Memory B cell (primary cell): ENCODE data around the gene MYBPH.

Experiments
- ATAC-seq: fragments of 150-1000 bp; cut with Tn5 transposase; 2 replicates; pipeline ENCODE4 v1.10.0; 2021; ENCODE audit warnings: low read depth, mild to moderate bottlenecking, moderate library complexity
- DNase-seq, 2 donors: peaks; one replicate each; pipeline ENCODE4 v3.0.0; 2022; ENCODE audit warnings: low spot score in 2 of 2
- H3K27ac Mint-ChIP-seq: one replicate; pipeline ENCODE4 v1.8.0; 2022; ENCODE audit warnings: mild to moderate bottlenecking, moderate library complexity, mixed read lengths
- H3K27me3 Mint-ChIP-seq: one replicate; pipeline ENCODE4 v1.8.0; 2022; ENCODE audit warnings: mixed read lengths
- H3K36me3 Mint-ChIP-seq: one replicate; pipeline ENCODE4 v1.8.0; 2022; ENCODE audit warnings: mild to moderate bottlenecking, mixed read lengths
- H3K4me1 Mint-ChIP-seq: one replicate; pipeline ENCODE4 v1.8.0; 2022; ENCODE audit warnings: mixed read lengths
- H3K4me3 Mint-ChIP-seq: one replicate; pipeline ENCODE4 v1.8.0; 2022; ENCODE audit warnings: mild to moderate bottlenecking, moderate library complexity, mixed read lengths
- H3K9me3 Mint-ChIP-seq: one replicate; pipeline ENCODE4 v1.8.0; 2022; ENCODE audit warnings: mixed read lengths

The MYBPH gene

GRCh38 chr1:203146537-203146936 lies 29.1 kb downstream of the MYBPH start:
- no peaks in the 10 kb centered on the region for H3K4me1 Mint-ChIP-seq
- H3K9me3 Mint-ChIP-seq = peaks cover 2% of the 10 kb centered on the region
- H3K4me3 Mint-ChIP-seq = no peak overlapping the region
- no peak for ATAC-seq
- H3K27me3 Mint-ChIP-seq = peaks cover 18% of the 10 kb centered on the region
- H3K36me3 Mint-ChIP-seq = no peaks in the 10 kb centered on the region
- no peak for DNase-seq
- no peak overlapping the region for H3K27ac Mint-ChIP-seq

GRCh38 chr1:203146042-203146369 lies 29.6 kb downstream of the MYBPH start:
- Mint-ChIP-seq H3K4me1 (no peaks in the 10 kb centered on the region), H3K4me3 (no peak overlapping the region), H3K27me3 (peaks cover 18% of the 10 kb centered on the region), H3K27ac (no peak overlapping the region), H3K36me3 (no peaks in the 10 kb centered on the region), H3K9me3 (peaks cover 2% of the 10 kb centered on the region)
- DNase-seq = no peak
- ATAC-seq = no peak

GRCh38 chr1:203145321-203146041 lies 30.1 kb downstream of the MYBPH start:
- no peak for DNase-seq
- H3K36me3 Mint-ChIP-seq = no peaks in the 10 kb centered on the region
- no peak for ATAC-seq
- no peak overlapping the region for H3K27ac Mint-ChIP-seq
- H3K27me3 Mint-ChIP-seq = peaks cover 20% of the 10 kb centered on the region
- H3K9me3 Mint-ChIP-seq = peaks cover 2% of the 10 kb centered on the region
- H3K4me1 Mint-ChIP-seq = no peaks in the 10 kb centered on the region
- H3K4me3 Mint-ChIP-seq = no peak overlapping the region

- Mint-ChIP-seq H3K27ac (no peak overlapping the region), H3K27me3 (peaks cover 20% of the 10 kb centered on the region), H3K36me3 (no peaks in the 10 kb centered on the region), H3K4me3 (no peak overlapping the region), H3K9me3 (peaks cover 2% of the 10 kb centered on the region), H3K4me1 (no peaks in the 10 kb centered on the region)
- ATAC-seq = no peak
- DNase-seq = no peak
These were observed 31.0 kb downstream of the MYBPH start for GRCh38 chr1:203144661-203145060.

GRCh38 chr1:203143641-203144040 lies 32.0 kb downstream of the MYBPH start:
- H3K27ac Mint-ChIP-seq = no peak overlapping the region
- no peaks in the 10 kb centered on the region for H3K4me1 Mint-ChIP-seq
- H3K36me3 Mint-ChIP-seq = no peaks in the 10 kb centered on the region
- ATAC-seq (no peak), DNase-seq (no peak)
- H3K9me3 Mint-ChIP-seq = peaks cover 2% of the 10 kb centered on the region
- no peak overlapping the region for H3K4me3 Mint-ChIP-seq
- peaks cover 16% of the 10 kb centered on the region for H3K27me3 Mint-ChIP-seq

- Mint-ChIP-seq H3K9me3 (peaks cover 2% of the 10 kb centered on the region), H3K4me3 (no peak overlapping the region), H3K27me3 (peaks cover 16% of the 10 kb centered on the region), H3K27ac (no peak overlapping the region), H3K36me3 (no peaks in the 10 kb centered on the region), H3K4me1 (no peaks in the 10 kb centered on the region)
- ATAC-seq = no peak
- no peak for DNase-seq
These were observed 32.8 kb downstream of the MYBPH start for GRCh38 chr1:203142684-203143408.

GRCh38 chr1:203142124-203142523 lies 33.5 kb downstream of the MYBPH start:
- peaks cover 2% of the 10 kb centered on the region for H3K9me3 Mint-ChIP-seq
- DNase-seq = no peak
- H3K4me1 Mint-ChIP-seq = no peaks in the 10 kb centered on the region
- no peak overlapping the region for H3K4me3 Mint-ChIP-seq
- H3K36me3 Mint-ChIP-seq = no peaks in the 10 kb centered on the region
- no peak for ATAC-seq
- H3K27me3 Mint-ChIP-seq = peaks cover 19% of the 10 kb centered on the region
- H3K27ac Mint-ChIP-seq = no peak overlapping the region

- peaks cover 2% of the 10 kb centered on the region for H3K9me3 Mint-ChIP-seq
- no peak overlapping the region for H3K27ac Mint-ChIP-seq
- peaks cover 21% of the 10 kb centered on the region for H3K27me3 Mint-ChIP-seq
- peaks cover 3% of the 10 kb centered on the region for H3K4me1 Mint-ChIP-seq
- no peak overlapping the region for H3K4me3 Mint-ChIP-seq
- no peaks in the 10 kb centered on the region for H3K36me3 Mint-ChIP-seq
- DNase-seq = no peak
- no peak for ATAC-seq
These were observed 34.7 kb downstream of the MYBPH start for GRCh38 chr1:203140743-203141520.

- Mint-ChIP-seq H3K4me1 (peaks cover 6% of the 10 kb centered on the region), H3K27me3 (peaks cover 23% of the 10 kb centered on the region), H3K4me3 (no peak overlapping the region), H3K27ac (no peak overlapping the region), H3K9me3 (peaks cover 2% of the 10 kb centered on the region), H3K36me3 (no peaks in the 10 kb centered on the region)
- DNase-seq (no peak), ATAC-seq (no peak)
These were observed 35.6 kb downstream of the MYBPH start for GRCh38 chr1:203139976-203140475.

- Mint-ChIP-seq H3K27ac (no peak overlapping the region), H3K4me1 (peaks cover 6% of the 10 kb centered on the region), H3K9me3 (no peaks in the 10 kb centered on the region), H3K27me3 (peaks cover 16% of the 10 kb centered on the region), H3K36me3 (no peaks in the 10 kb centered on the region), H3K4me3 (no peak overlapping the region)
- DNase-seq = no peak
- ATAC-seq = no peak
These were observed 37.6 kb downstream of the MYBPH start for GRCh38 chr1:203138066-203138465.

- DNase-seq (no peak), ATAC-seq (no peak)
- Mint-ChIP-seq H3K27me3 (peaks cover 16% of the 10 kb centered on the region), H3K4me3 (no peak overlapping the region), H3K4me1 (peaks cover 6% of the 10 kb centered on the region), H3K27ac (no peak overlapping the region), H3K9me3 (no peaks in the 10 kb centered on the region), H3K36me3 (no peaks in the 10 kb centered on the region)
These were observed 38.3 kb downstream of the MYBPH start for GRCh38 chr1:203137324-203137723.

GRCh38 chr1:203136409-203137042 lies 39.1 kb downstream of the MYBPH start:
- Mint-ChIP-seq H3K36me3 (no peaks in the 10 kb centered on the region), H3K27me3 (peaks cover 12% of the 10 kb centered on the region), H3K4me3 (no peak overlapping the region), H3K4me1 (peaks cover 6% of the 10 kb centered on the region), H3K27ac (no peak overlapping the region), H3K9me3 (no peaks in the 10 kb centered on the region)
- no peak for DNase-seq
- ATAC-seq = no peak

- Mint-ChIP-seq H3K4me3 (no peak overlapping the region), H3K9me3 (no peaks in the 10 kb centered on the region), H3K27ac (no peak overlapping the region), H3K27me3 (peaks cover 12% of the 10 kb centered on the region), H3K36me3 (no peaks in the 10 kb centered on the region), H3K4me1 (peaks cover 6% of the 10 kb centered on the region)
- DNase-seq (no peak), ATAC-seq (peak; percentile 21)
These were observed 39.9 kb downstream of the MYBPH start for GRCh38 chr1:203135636-203136305.
